ENCODE data around the gene CAPN9.
"Not testable (repeated sequence)": the region's sequence is repeated elsewhere in the genome, so short reads cannot be mapped to it uniquely, and the experiment has no call there.

CAPN9 gene

GRCh38 chr1:230747127-230747730, at the start of gene CAPN9:
CAPN9 (plus strand) TSS chr1:230747388; CDS start chr1:230747497, 109 bp downstream.
- no peak for DNase-seq

- DNase-seq = no peak
Measured at GRCh38 chr1:230698130-230698529, 49.1 kb upstream of the CAPN9 start.

- DNase-seq = not testable (repeated sequence)
Measured at GRCh38 chr1:230698964-230699363, 48.2 kb upstream of the CAPN9 start.

- no peak for DNase-seq
Measured at GRCh38 chr1:230699716-230700115, 47.5 kb upstream of the CAPN9 start.

- DNase-seq = no peak
Measured at GRCh38 chr1:230700132-230700531, 47.1 kb upstream of the CAPN9 start.

GRCh38 chr1:230701434-230701833, 45.8 kb upstream of the CAPN9 start:
- DNase-seq = no peak

- no peak for DNase-seq
Measured at GRCh38 chr1:230701895-230702768, 45.1 kb upstream of the CAPN9 start.

GRCh38 chr1:230702934-230703678, 44.1 kb upstream of the CAPN9 start:
- DNase-seq = no peak

- no peak for DNase-seq
Measured at GRCh38 chr1:230703679-230704385, 43.4 kb upstream of the CAPN9 start.

GRCh38 chr1:230704830-230705229, 42.4 kb upstream of the CAPN9 start:
- DNase-seq = no peak

- DNase-seq = no peak
Measured at GRCh38 chr1:230705289-230706019, 41.7 kb upstream of the CAPN9 start.

GRCh38 chr1:230706020-230706699, 41.0 kb upstream of the CAPN9 start:
- no peak for DNase-seq

- DNase-seq = no peak
Measured at GRCh38 chr1:230706887-230707731, 40.1 kb upstream of the CAPN9 start.

GRCh38 chr1:230707732-230708630, 39.2 kb upstream of the CAPN9 start:
- no peak for DNase-seq

GRCh38 chr1:230708631-230709580, 38.3 kb upstream of the CAPN9 start:
- DNase-seq = no peak

- no peak for DNase-seq
Measured at GRCh38 chr1:230709619-230710542, 37.3 kb upstream of the CAPN9 start.

GRCh38 chr1:230710543-230710904, 36.7 kb upstream of the CAPN9 start:
- no peak for DNase-seq

Data from NCI-H187 (cell line).